ENCODE measurements around the gene PERP.
"Not testable (repeated sequence)": the region's sequence is repeated elsewhere in the genome, so short reads cannot be mapped to it uniquely, and the experiment has no call there.

PERP gene

GRCh38 chr6:138085839-138086222 is 21.4 kb downstream of the PERP start:
- no peak overlapping the region for H3K27ac ChIP-seq (ENCODE audit: low read length)
- H3K4me1 ChIP-seq (ENCODE audit: control insufficient read depth, low read depth, low read length), result peaks cover 24% of the 10 kb centered on the region
- H3K36me3 ChIP-seq (ENCODE audit: control insufficient read depth, low read depth, low read length), result no peaks in the 10 kb centered on the region
- H3K9ac ChIP-seq (ENCODE audit: low read length), result no peak overlapping the region
- no peak overlapping the region for H3K4me3 ChIP-seq (ENCODE audit: low read length)
- H3K9me3 ChIP-seq (ENCODE audit: control insufficient read depth, low read depth, low read length), result no peaks in the 10 kb centered on the region
- no peaks in the 10 kb centered on the region for H3K27me3 ChIP-seq (ENCODE audit: control insufficient read depth, insufficient read depth, low read length)

- Histone ChIP-seq H3K36me3 (ENCODE audit: control insufficient read depth, low read depth, low read length) (no peaks in the 10 kb centered on the region), H3K4me1 (ENCODE audit: control insufficient read depth, low read depth, low read length) (peaks cover 24% of the 10 kb centered on the region), H3K9me3 (ENCODE audit: control insufficient read depth, low read depth, low read length) (no peaks in the 10 kb centered on the region), H3K4me3 (ENCODE audit: low read length) (no peak overlapping the region), H3K9ac (ENCODE audit: low read length) (no peak overlapping the region), H3K27me3 (ENCODE audit: control insufficient read depth, insufficient read depth, low read length) (no peaks in the 10 kb centered on the region), H3K27ac (ENCODE audit: low read length) (no peak overlapping the region)
These were observed 22.0 kb downstream of the PERP start for GRCh38 chr6:138084904-138085838.

- Histone ChIP-seq H3K4me3 (ENCODE audit: low read length) (no peak overlapping the region), H3K4me1 (ENCODE audit: control insufficient read depth, low read depth, low read length) (peaks cover 11% of the 10 kb centered on the region), H3K27ac (ENCODE audit: low read length) (no peak overlapping the region), H3K27me3 (ENCODE audit: control insufficient read depth, insufficient read depth, low read length) (no peaks in the 10 kb centered on the region), H3K9me3 (ENCODE audit: control insufficient read depth, low read depth, low read length) (no peaks in the 10 kb centered on the region), H3K9ac (ENCODE audit: low read length) (no peak overlapping the region), H3K36me3 (ENCODE audit: control insufficient read depth, low read depth, low read length) (no peaks in the 10 kb centered on the region)
These were observed 25.0 kb downstream of the PERP start for GRCh38 chr6:138082232-138082631.

GRCh38 chr6:138079556-138079955 is 27.7 kb downstream of the PERP start:
- H3K9ac ChIP-seq (ENCODE audit: low read length); H3K4me3 ChIP-seq (ENCODE audit: low read length); H3K27me3 ChIP-seq (ENCODE audit: control insufficient read depth, insufficient read depth, low read length); H3K36me3 ChIP-seq (ENCODE audit: control insufficient read depth, low read depth, low read length); H3K9me3 ChIP-seq (ENCODE audit: control insufficient read depth, low read depth, low read length); H3K27ac ChIP-seq (ENCODE audit: low read length); H3K4me1 ChIP-seq (ENCODE audit: control insufficient read depth, low read depth, low read length): not testable (repeated sequence)

- Histone ChIP-seq H3K4me3 (ENCODE audit: low read length) (no peak overlapping the region), H3K36me3 (ENCODE audit: control insufficient read depth, low read depth, low read length) (no peaks in the 10 kb centered on the region), H3K4me1 (ENCODE audit: control insufficient read depth, low read depth, low read length) (no peaks in the 10 kb centered on the region), H3K27ac (ENCODE audit: low read length) (no peak overlapping the region), H3K27me3 (ENCODE audit: control insufficient read depth, insufficient read depth, low read length) (no peaks in the 10 kb centered on the region), H3K9me3 (ENCODE audit: control insufficient read depth, low read depth, low read length) (no peaks in the 10 kb centered on the region), H3K9ac (ENCODE audit: low read length) (no peak overlapping the region)
These were observed 28.7 kb downstream of the PERP start for GRCh38 chr6:138078491-138078890.

GRCh38 chr6:138073264-138073663 is 34.0 kb downstream of the PERP start:
- H3K9me3 ChIP-seq (ENCODE audit: control insufficient read depth, low read depth, low read length), result no peaks in the 10 kb centered on the region
- no peaks in the 10 kb centered on the region for H3K36me3 ChIP-seq (ENCODE audit: control insufficient read depth, low read depth, low read length)
- no peak overlapping the region for H3K4me3 ChIP-seq (ENCODE audit: low read length)
- H3K27ac ChIP-seq (ENCODE audit: low read length), result no peak overlapping the region
- no peak overlapping the region for H3K9ac ChIP-seq (ENCODE audit: low read length)
- no peaks in the 10 kb centered on the region for H3K27me3 ChIP-seq (ENCODE audit: control insufficient read depth, insufficient read depth, low read length)
- H3K4me1 ChIP-seq (ENCODE audit: control insufficient read depth, low read depth, low read length), result peaks cover 4% of the 10 kb centered on the region

- H3K4me3 ChIP-seq (ENCODE audit: low read length), result no peak overlapping the region
- no peaks in the 10 kb centered on the region for H3K27me3 ChIP-seq (ENCODE audit: control insufficient read depth, insufficient read depth, low read length)
- H3K9ac ChIP-seq (ENCODE audit: low read length), result no peak overlapping the region
- no peaks in the 10 kb centered on the region for H3K36me3 ChIP-seq (ENCODE audit: control insufficient read depth, low read depth, low read length)
- H3K9me3 ChIP-seq (ENCODE audit: control insufficient read depth, low read depth, low read length), result no peaks in the 10 kb centered on the region
- H3K4me1 ChIP-seq (ENCODE audit: control insufficient read depth, low read depth, low read length), result peaks cover 7% of the 10 kb centered on the region
- no peak overlapping the region for H3K27ac ChIP-seq (ENCODE audit: low read length)
These were observed 43.5 kb downstream of the PERP start for GRCh38 chr6:138063726-138064125.

GRCh38 chr6:138054982-138055381 is 52.2 kb downstream of the PERP start:
- no peaks in the 10 kb centered on the region for H3K9me3 ChIP-seq (ENCODE audit: control insufficient read depth, low read depth, low read length)
- H3K36me3 ChIP-seq (ENCODE audit: control insufficient read depth, low read depth, low read length), result no peaks in the 10 kb centered on the region
- H3K9ac ChIP-seq (ENCODE audit: low read length), result no peak overlapping the region
- H3K4me1 ChIP-seq (ENCODE audit: control insufficient read depth, low read depth, low read length), result no peaks in the 10 kb centered on the region
- H3K4me3 ChIP-seq (ENCODE audit: low read length), result no peak overlapping the region
- H3K27ac ChIP-seq (ENCODE audit: low read length), result no peak overlapping the region
- H3K27me3 ChIP-seq (ENCODE audit: control insufficient read depth, insufficient read depth, low read length), result no peaks in the 10 kb centered on the region

GRCh38 chr6:138052783-138053182 is 54.4 kb downstream of the PERP start:
- no peaks in the 10 kb centered on the region for H3K27me3 ChIP-seq (ENCODE audit: control insufficient read depth, insufficient read depth, low read length)
- H3K4me1 ChIP-seq (ENCODE audit: control insufficient read depth, low read depth, low read length), result no peaks in the 10 kb centered on the region
- H3K4me3 ChIP-seq (ENCODE audit: low read length), result no peak overlapping the region
- no peak overlapping the region for H3K27ac ChIP-seq (ENCODE audit: low read length)
- no peak overlapping the region for H3K9ac ChIP-seq (ENCODE audit: low read length)
- no peaks in the 10 kb centered on the region for H3K9me3 ChIP-seq (ENCODE audit: control insufficient read depth, low read depth, low read length)
- no peaks in the 10 kb centered on the region for H3K36me3 ChIP-seq (ENCODE audit: control insufficient read depth, low read depth, low read length)

- Histone ChIP-seq H3K27ac (ENCODE audit: low read length) (no peak overlapping the region), H3K9me3 (ENCODE audit: control insufficient read depth, low read depth, low read length) (peaks cover 6% of the 10 kb centered on the region), H3K27me3 (ENCODE audit: control insufficient read depth, insufficient read depth, low read length) (no peaks in the 10 kb centered on the region), H3K4me3 (ENCODE audit: low read length) (no peak overlapping the region), H3K4me1 (ENCODE audit: control insufficient read depth, low read depth, low read length) (no peaks in the 10 kb centered on the region), H3K9ac (ENCODE audit: low read length) (no peak overlapping the region), H3K36me3 (ENCODE audit: control insufficient read depth, low read depth, low read length) (no peaks in the 10 kb centered on the region)
These were observed 62.2 kb downstream of the PERP start for GRCh38 chr6:138044972-138045371.

GRCh38 chr6:138044458-138044857 is 62.8 kb downstream of the PERP start:
- H3K9ac ChIP-seq (ENCODE audit: low read length), result no peak overlapping the region
- no peak overlapping the region for H3K4me3 ChIP-seq (ENCODE audit: low read length)
- H3K9me3 ChIP-seq (ENCODE audit: control insufficient read depth, low read depth, low read length), result peaks cover 6% of the 10 kb centered on the region
- no peaks in the 10 kb centered on the region for H3K27me3 ChIP-seq (ENCODE audit: control insufficient read depth, insufficient read depth, low read length)
- H3K36me3 ChIP-seq (ENCODE audit: control insufficient read depth, low read depth, low read length), result no peaks in the 10 kb centered on the region
- H3K4me1 ChIP-seq (ENCODE audit: control insufficient read depth, low read depth, low read length), result no peaks in the 10 kb centered on the region
- no peak overlapping the region for H3K27ac ChIP-seq (ENCODE audit: low read length)
